Measurements from ENCODE around the gene PSIP1.
"Not testable (repeated sequence)": the region's sequence is repeated elsewhere in the genome, so short reads cannot be mapped to it uniquely, and the experiment has no call there.

PSIP1 gene

GRCh38 chr9:15501803-15502202, 9.0 kb downstream of the PSIP1 start:
- DNase-seq (ENCODE audit: low read depth), result no peak

- DNase-seq (ENCODE audit: low read depth), result no peak
Observed at GRCh38 chr9:15501179-15501578, 9.6 kb downstream of the PSIP1 start.

GRCh38 chr9:15499139-15499538, 11.6 kb downstream of the PSIP1 start:
- DNase-seq (ENCODE audit: low read depth), result no peak

GRCh38 chr9:15498246-15498995, 12.3 kb downstream of the PSIP1 start:
- no peak for DNase-seq (ENCODE audit: low read depth)

- DNase-seq (ENCODE audit: low read depth), result no peak
Observed at GRCh38 chr9:15492485-15493150, 18.2 kb downstream of the PSIP1 start.

- no peak for DNase-seq (ENCODE audit: low read depth)
Observed at GRCh38 chr9:15491950-15492349, 18.8 kb downstream of the PSIP1 start.

- DNase-seq (ENCODE audit: low read depth), result no peak
Observed at GRCh38 chr9:15485836-15486666, 24.7 kb downstream of the PSIP1 start.

GRCh38 chr9:15484802-15485201, 26.0 kb downstream of the PSIP1 start:
- DNase-seq (ENCODE audit: low read depth), result no peak

GRCh38 chr9:15482146-15482545, 28.6 kb downstream of the PSIP1 start:
- DNase-seq (ENCODE audit: low read depth), result no peak

GRCh38 chr9:15480028-15480427, 30.7 kb downstream of the PSIP1 start:
- DNase-seq (ENCODE audit: low read depth), result no peak

GRCh38 chr9:15475923-15476536, 34.7 kb downstream of the PSIP1 start:
- DNase-seq (ENCODE audit: low read depth), result no peak

GRCh38 chr9:15469862-15470261, 40.9 kb downstream of the PSIP1 start:
- no peak for DNase-seq (ENCODE audit: low read depth)

GRCh38 chr9:15469406-15469805, 41.4 kb downstream of the PSIP1 start:
- no peak for DNase-seq (ENCODE audit: low read depth)

GRCh38 chr9:15468145-15468544, 42.6 kb downstream of the PSIP1 start:
- no peak for DNase-seq (ENCODE audit: low read depth)

- no peak for DNase-seq (ENCODE audit: low read depth)
Observed at GRCh38 chr9:15461601-15462000, 49.2 kb downstream of the PSIP1 start.

GRCh38 chr9:15461056-15461455, 49.7 kb downstream of the PSIP1 start:
- no peak for DNase-seq (ENCODE audit: low read depth)

- DNase-seq (ENCODE audit: low read depth), result no peak
Observed at GRCh38 chr9:15453956-15454355, 56.8 kb downstream of the PSIP1 start.

GRCh38 chr9:15444141-15444540, 66.6 kb downstream of the PSIP1 start:
- no peak for DNase-seq (ENCODE audit: low read depth)

GRCh38 chr9:15442264-15442663, 68.5 kb downstream of the PSIP1 start:
- DNase-seq (ENCODE audit: low read depth), result not testable (repeated sequence)

GRCh38 chr9:15441841-15442240, 68.9 kb downstream of the PSIP1 start:
- not testable (repeated sequence) for DNase-seq (ENCODE audit: low read depth)

- no peak for DNase-seq (ENCODE audit: low read depth)
Observed at GRCh38 chr9:15438891-15439290, 71.9 kb downstream of the PSIP1 start.

- DNase-seq (ENCODE audit: low read depth), result no peak
Observed at GRCh38 chr9:15433661-15434060, 77.1 kb downstream of the PSIP1 start.
